ENCODE measurements around the gene CFAP97D2.

- TF ChIP-seq CTCF (optimal IDR thresholded peaks at IDR 0.05 in 1 of 3, IDR thresholded peaks at IDR 0.05 in 1 of 3, conservative IDR thresholded peaks at IDR 0.05 in 1 of 3; ENCODE audit: extremely low read depth in 1 of 3, insufficient read depth in 2 of 3, low read length in 3 of 3) (no peak), EZH2 (IDR thresholded peaks at IDR 0.05; ENCODE audit: low read length) (no peak)
Measured at GRCh38 chr13:114266241-114266640, 87.2 kb downstream of the CFAP97D2 start.

All from keratinocyte (primary cell).